Measurements from ENCODE around the gene PSMA7. TPM values are rescaled to one million over a fixed set of nuclear protein-coding genes. Genes with fewer than 3 reads are reported as not detected.
A peak's percentile ranks its signal among the peaks of the same experiment; 100 is the strongest.

The PSMA7 gene
- total and polyA plus RNA-seq, 4 donors = 109 to 342 (median 196) TPM

DNA sequence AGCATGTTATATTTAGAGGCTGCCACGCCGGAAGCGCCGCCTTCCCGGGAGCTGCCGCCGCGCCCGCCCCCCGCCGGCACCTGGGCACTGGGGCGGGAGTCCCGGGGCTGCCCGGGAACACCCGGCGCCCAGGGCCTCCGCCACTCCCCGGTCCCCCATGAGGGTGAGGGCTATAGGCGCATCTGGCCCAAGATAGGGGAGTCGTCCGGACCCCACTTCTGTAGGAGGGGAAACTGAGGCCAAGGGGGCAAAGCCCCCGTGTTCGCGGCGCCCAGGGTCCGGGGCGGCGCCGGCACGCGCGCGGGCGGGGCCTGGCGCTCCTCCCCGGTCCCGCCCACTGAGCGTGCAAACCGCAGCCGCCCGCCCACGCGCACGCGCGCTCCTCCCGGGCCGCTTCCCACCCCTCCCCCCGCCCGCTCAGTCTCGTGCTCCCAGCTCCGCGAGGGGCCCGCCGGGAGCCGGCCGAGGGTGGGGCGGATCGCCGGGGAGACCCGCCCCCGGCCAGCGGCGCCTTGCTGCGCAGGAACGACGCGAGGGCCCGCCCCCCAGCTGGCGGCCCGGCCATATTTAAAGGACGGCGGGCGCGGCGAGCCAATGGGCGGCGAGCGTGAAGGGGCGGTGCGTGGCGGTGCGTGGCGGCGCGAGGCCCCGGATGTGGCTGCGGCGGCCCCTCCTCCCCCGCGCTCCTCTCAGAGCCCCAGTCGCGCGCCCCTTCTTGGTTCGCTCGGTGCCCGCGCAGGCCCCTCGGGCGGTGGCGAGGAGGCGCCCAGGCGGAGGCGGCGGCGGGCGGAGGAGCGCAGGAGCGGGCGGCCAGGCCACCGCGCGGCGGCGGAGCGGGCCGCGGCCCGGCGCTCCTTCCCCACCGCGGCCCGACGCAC, 21.2 kb downstream of the PSMA7 start, which contains the start of gene LSM14B:
TSS of gene LSM14B (plus strand) at position 700 of the 878 bp plus-strand sequence. CDS start 192 bp downstream, outside the sequence.
- Histone ChIP-seq H3K9me3 (ENCODE audit: control insufficient read depth in 4 of 4, low read length in 3 of 4) (peaks cover 0 to 1% (median 0%) of the 10 kb centered on the region in 4 donors), H3K27ac (ENCODE audit: low read depth in 1 of 2, low read length in 2 of 2) (peak within 1 kb of the TSS; percentile 89 to 96), H3K27me3 (ENCODE audit: control insufficient read depth in 4 of 4, insufficient read depth in 4 of 4, low read length in 3 of 4) (no peaks in the 10 kb centered on the region), H3K4me3 (ENCODE audit: low read depth in 1 of 3, low read length in 3 of 3) (peak within 1 kb of the TSS; percentile 78 to 88 (median 85)), H3K9ac (ENCODE audit: low read depth in 1 of 2, low read length in 2 of 2) (peak within 1 kb of the TSS; percentile 52 to 62), H3K36me3 (ENCODE audit: control insufficient read depth in 4 of 4, insufficient read depth in 3 of 4, low read depth in 1 of 4, low read length in 3 of 4) (peaks cover 3 to 16% (median 12%) of the 10 kb centered on the region in 4 donors), H3K4me1 (ENCODE audit: control insufficient read depth in 4 of 4, insufficient read depth in 4 of 4, low read length in 3 of 4) (peaks cover 0 to 16% (median 12%) of the 10 kb centered on the region in 4 donors)
- peak; percentile 99 for DNase-seq (ENCODE audit: low spot score)
- WGBS = under 1% methylated on average over 124 of the region's 124 CpGs
- TF ChIP-seq, protein P1, sequence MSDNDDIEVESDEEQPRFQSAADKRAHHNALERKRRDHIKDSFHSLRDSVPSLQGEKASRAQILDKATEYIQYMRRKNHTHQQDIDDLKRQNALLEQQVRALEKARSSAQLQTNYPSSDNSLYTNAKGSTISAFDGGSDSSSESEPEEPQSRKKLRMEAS (IDR thresholded peaks at IDR 0.05) = no peak
- TF ChIP-seq GABPA (IDR thresholded peaks at IDR 0.05 in 1 of 2, conservative IDR thresholded peaks at IDR 0.05 in 1 of 2) (peak in 1 of 2 donors; percentile 20), ATF3 (IDR thresholded peaks at IDR 0.05) (no peak), NR2F2 (IDR thresholded peaks at IDR 0.05) (no peak), EGR1 (IDR thresholded peaks at IDR 0.05; ENCODE audit: low read depth in 2 of 2) (peak; percentile 57 to 65), FOXA2 (IDR thresholded peaks at IDR 0.05) (no peak), HNF4G (IDR thresholded peaks at IDR 0.05) (no peak)
- TF ChIP-seq, protein P2, sequence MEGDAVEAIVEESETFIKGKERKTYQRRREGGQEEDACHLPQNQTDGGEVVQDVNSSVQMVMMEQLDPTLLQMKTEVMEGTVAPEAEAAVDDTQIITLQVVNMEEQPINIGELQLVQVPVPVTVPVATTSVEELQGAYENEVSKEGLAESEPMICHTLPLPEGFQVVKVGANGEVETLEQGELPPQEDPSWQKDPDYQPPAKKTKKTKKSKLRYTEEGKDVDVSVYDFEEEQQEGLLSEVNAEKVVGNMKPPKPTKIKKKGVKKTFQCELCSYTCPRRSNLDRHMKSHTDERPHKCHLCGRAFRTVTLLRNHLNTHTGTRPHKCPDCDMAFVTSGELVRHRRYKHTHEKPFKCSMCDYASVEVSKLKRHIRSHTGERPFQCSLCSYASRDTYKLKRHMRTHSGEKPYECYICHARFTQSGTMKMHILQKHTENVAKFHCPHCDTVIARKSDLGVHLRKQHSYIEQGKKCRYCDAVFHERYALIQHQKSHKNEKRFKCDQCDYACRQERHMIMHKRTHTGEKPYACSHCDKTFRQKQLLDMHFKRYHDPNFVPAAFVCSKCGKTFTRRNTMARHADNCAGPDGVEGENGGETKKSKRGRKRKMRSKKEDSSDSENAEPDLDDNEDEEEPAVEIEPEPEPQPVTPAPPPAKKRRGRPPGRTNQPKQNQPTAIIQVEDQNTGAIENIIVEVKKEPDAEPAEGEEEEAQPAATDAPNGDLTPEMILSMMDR (IDR thresholded peaks at IDR 0.05; ENCODE audit: low read depth, low read length, missing input control) = no peak

- 18% methylated on average over 45 of the region's 45 CpGs for WGBS
- Histone ChIP-seq H3K27ac (ENCODE audit: low read depth in 1 of 2, low read length in 2 of 2) (peak overlapping the region; percentile 89 to 96), H3K9me3 (ENCODE audit: control insufficient read depth in 4 of 4, low read length in 3 of 4) (peaks cover 0 to 3% (median 1%) of the 10 kb centered on the region in 4 donors), H3K9ac (ENCODE audit: low read depth in 1 of 2, low read length in 2 of 2) (peak overlapping the region; percentile 52 to 62), H3K36me3 (ENCODE audit: control insufficient read depth in 4 of 4, insufficient read depth in 3 of 4, low read depth in 1 of 4, low read length in 3 of 4) (peaks cover 3 to 9% (median 7%) of the 10 kb centered on the region in 4 donors), H3K27me3 (ENCODE audit: control insufficient read depth in 4 of 4, insufficient read depth in 4 of 4, low read length in 3 of 4) (no peaks in the 10 kb centered on the region), H3K4me1 (ENCODE audit: control insufficient read depth in 4 of 4, insufficient read depth in 4 of 4, low read length in 3 of 4) (peaks cover 0 to 16% (median 12%) of the 10 kb centered on the region in 4 donors), H3K4me3 (ENCODE audit: low read depth in 1 of 3, low read length in 3 of 3) (peak overlapping the region; percentile 53 to 72 (median 63))
- TF ChIP-seq HNF4A (conservative IDR thresholded peaks at IDR 0.05) (no peak), RAD21 (IDR thresholded peaks at IDR 0.05) (no peak), HNF4G (IDR thresholded peaks at IDR 0.05) (no peak), ZBTB33 (IDR thresholded peaks at IDR 0.05) (no peak), YY1 (IDR thresholded peaks at IDR 0.05) (no peak), SP1 (IDR thresholded peaks at IDR 0.05) (peak; percentile 20), EGR1 (IDR thresholded peaks at IDR 0.05; ENCODE audit: low read depth in 2 of 2) (no peak), NR2F2 (IDR thresholded peaks at IDR 0.05) (no peak)
- TF ChIP-seq, protein P1 (IDR thresholded peaks at IDR 0.05) = no peak
- TF ChIP-seq, protein P3, sequence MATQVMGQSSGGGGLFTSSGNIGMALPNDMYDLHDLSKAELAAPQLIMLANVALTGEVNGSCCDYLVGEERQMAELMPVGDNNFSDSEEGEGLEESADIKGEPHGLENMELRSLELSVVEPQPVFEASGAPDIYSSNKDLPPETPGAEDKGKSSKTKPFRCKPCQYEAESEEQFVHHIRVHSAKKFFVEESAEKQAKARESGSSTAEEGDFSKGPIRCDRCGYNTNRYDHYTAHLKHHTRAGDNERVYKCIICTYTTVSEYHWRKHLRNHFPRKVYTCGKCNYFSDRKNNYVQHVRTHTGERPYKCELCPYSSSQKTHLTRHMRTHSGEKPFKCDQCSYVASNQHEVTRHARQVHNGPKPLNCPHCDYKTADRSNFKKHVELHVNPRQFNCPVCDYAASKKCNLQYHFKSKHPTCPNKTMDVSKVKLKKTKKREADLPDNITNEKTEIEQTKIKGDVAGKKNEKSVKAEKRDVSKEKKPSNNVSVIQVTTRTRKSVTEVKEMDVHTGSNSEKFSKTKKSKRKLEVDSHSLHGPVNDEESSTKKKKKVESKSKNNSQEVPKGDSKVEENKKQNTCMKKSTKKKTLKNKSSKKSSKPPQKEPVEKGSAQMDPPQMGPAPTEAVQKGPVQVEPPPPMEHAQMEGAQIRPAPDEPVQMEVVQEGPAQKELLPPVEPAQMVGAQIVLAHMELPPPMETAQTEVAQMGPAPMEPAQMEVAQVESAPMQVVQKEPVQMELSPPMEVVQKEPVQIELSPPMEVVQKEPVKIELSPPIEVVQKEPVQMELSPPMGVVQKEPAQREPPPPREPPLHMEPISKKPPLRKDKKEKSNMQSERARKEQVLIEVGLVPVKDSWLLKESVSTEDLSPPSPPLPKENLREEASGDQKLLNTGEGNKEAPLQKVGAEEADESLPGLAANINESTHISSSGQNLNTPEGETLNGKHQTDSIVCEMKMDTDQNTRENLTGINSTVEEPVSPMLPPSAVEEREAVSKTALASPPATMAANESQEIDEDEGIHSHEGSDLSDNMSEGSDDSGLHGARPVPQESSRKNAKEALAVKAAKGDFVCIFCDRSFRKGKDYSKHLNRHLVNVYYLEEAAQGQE (IDR thresholded peaks at IDR 0.05) = peak; percentile 53
- DNase-seq (ENCODE audit: low spot score) = no peak
These were observed 22.0 kb downstream of the PSMA7 start for GRCh38 chr20:62120990-62121775.

Data from liver (tissue), 9 donors.